A549 (cell line): ENCODE data around the gene SPP1. TPM values are rescaled to one million over a fixed set of nuclear protein-coding genes. Genes with fewer than 3 reads are reported as not detected.

Experiments
- ATAC-seq, 2 experiments: fragments of 200-7000 bp in 1 of 2; fragments of >200 bp in 1 of 2; cut with Nextera tagmentation in 1 of 2; cut with Tn5 transposase in 1 of 2; 3 replicates each; pipeline versions ENCODE4 v1.8.0 to v1.9.1; 2018 to 2020; ENCODE audit warnings: mild to moderate bottlenecking in 1 of 2, moderate library complexity in 1 of 2
- CTCF ChIA-PET: fragments of 300-600 bp; sonication (Branson Sonifier 250); formaldehyde crosslinking; extraction: SDS; loops from one replicate; lab custom pipeline; 2021; ENCODE audit warnings: antibody characterized with exemption, inconsistent platforms; lab: Yijun Ruan, JAX
- POLR2A ChIA-PET: fragments of 350-600 bp; formaldehyde crosslinking; extraction: SDS; loops from one replicate; lab custom pipeline; 2021; ENCODE audit warnings: antibody characterized with exemption, inconsistent platforms; lab: Yijun Ruan, JAX
- DNase-seq, 2 experiments: peaks; one replicate each; pipeline versions ENCODE4 v3.0.0 to v3.0.0-alpha.2; 2011 to 2016; ENCODE audit warnings: low read depth in 1 of 2, low spot score in 1 of 2
- FAIRE-seq: peaks from 2 replicates; lab custom pipeline; 2011; peaks lifted over from hg19 to GRCh38; lab: Jason Lieb, UNC
- H3K27ac ChIP-seq, 2 experiments: fragments of >200 bp; sonication (Bioruptor Twin); formaldehyde crosslinking; 3 replicates each; pipeline ENCODE4 v1.5.1; 2016 to 2017
- H3K4me1 ChIP-seq: fragments of >200 bp; sonication (Bioruptor Twin); formaldehyde crosslinking; 3 replicates; pipeline ENCODE4 v1.6.1; 2016
- H3K4me2 ChIP-seq: fragments of >200 bp; sonication (Bioruptor Twin); formaldehyde crosslinking; 3 replicates; pipeline ENCODE4 v1.6.1; 2016
- H3K4me3 ChIP-seq: fragments of >200 bp; sonication (Bioruptor Twin); formaldehyde crosslinking; 3 replicates; pipeline ENCODE4 v1.5.1; 2016
- H3K9me3 ChIP-seq: fragments of >200 bp; sonication (Bioruptor Twin); formaldehyde crosslinking; 3 replicates; pipeline ENCODE4 v1.6.1; 2016
- EHF ChIP-seq: fragments of 250-450 bp; sonication (Bioruptor Pico); IDR thresholded peaks from 2 replicates; pipeline ENCODE4 v1.5.0; 2020; ENCODE audit warnings: mild to moderate bottlenecking
- EHMT2 ChIP-seq: fragments of 200-600 bp; sonication (generic); IDR thresholded peaks from 2 replicates; pipeline ENCODE4 v1.6.1; 2016; ENCODE audit warnings: antibody characterized with exemption, low read depth, mild to moderate bottlenecking, moderate library complexity
- ESRRA ChIP-seq: fragments of 150-350 bp; IDR thresholded peaks from 2 replicates; pipeline ENCODE4 v1.6.1; 2014; ENCODE audit warnings: mild to moderate bottlenecking, low read length, borderline replicate concordance
- GATA3 ChIP-seq: IDR thresholded peaks from 2 replicates; pipeline ENCODE4 v1.6.1; 2012; ENCODE audit warnings: borderline replicate concordance
- HOXB5 ChIP-seq: fragments of 250-450 bp; sonication (Bioruptor Pico); IDR thresholded peaks from 2 replicates; pipeline ENCODE4 v1.5.0; 2020; ENCODE audit warnings: mild to moderate bottlenecking, moderate library complexity
- JUN ChIP-seq, 2 experiments: fragments of >200 bp; sonication (Bioruptor Twin); formaldehyde crosslinking; IDR thresholded peaks; 2 replicates in 1 of 2; 3 replicates in 1 of 2; pipeline ENCODE4 v1.6.1; 2016 to 2017
- KDM1A ChIP-seq: fragments of 200-600 bp; sonication (generic); IDR thresholded peaks from 2 replicates; pipeline ENCODE4 v1.6.1; 2016; ENCODE audit warnings: low read depth, mild to moderate bottlenecking
- KDM5A ChIP-seq: fragments of 200-600 bp; sonication (generic); IDR thresholded peaks from 2 replicates; pipeline ENCODE4 v1.6.1; 2016; ENCODE audit warnings: antibody characterized with exemption, mild to moderate bottlenecking
- MYC ChIP-seq: IDR thresholded peaks from 2 replicates; pipeline ENCODE4 v1.6.1; 2012; ENCODE audit warnings: mild to moderate bottlenecking, inconsistent platforms, low read length, improper control_type of control experiment, borderline replicate concordance
- NPAS2 ChIP-seq: fragments of 250-450 bp; sonication (Bioruptor Pico); IDR thresholded peaks from 2 replicates; pipeline ENCODE4 v1.8.0; 2022; ENCODE audit warnings: mild to moderate bottlenecking, moderate library complexity, borderline replicate concordance
- PHF8 ChIP-seq: fragments of 200-600 bp; sonication (generic); IDR thresholded peaks from 2 replicates; pipeline ENCODE4 v1.6.1; 2016; ENCODE audit warnings: low read depth, mild to moderate bottlenecking, antibody characterized with exemption, moderate library complexity, borderline replicate concordance
- POLR2AphosphoS2 ChIP-seq: conservative IDR thresholded peaks from 2 replicates; pipeline ENCODE4 v1.6.1; 2012; ENCODE audit warnings: low read length, improper control_type of control experiment, inconsistent platforms
- RFX5 ChIP-seq: fragments of 450-650 bp; IDR thresholded peaks from 2 replicates; pipeline ENCODE4 v1.7.1; 2014; ENCODE audit warnings: antibody characterized with exemption, mild to moderate bottlenecking, moderate library complexity
- SREBF2 ChIP-seq: fragments of 450-650 bp; IDR thresholded peaks from 2 replicates; pipeline ENCODE4 v1.6.1; 2014; ENCODE audit warnings: mild to moderate bottlenecking, moderate library complexity
- ZFP36 ChIP-seq: fragments of 450-650 bp; IDR thresholded peaks from 2 replicates; pipeline ENCODE4 v1.6.1; 2014; ENCODE audit warnings: borderline replicate concordance; ENCODE audit not compliant: partially characterized antibody
- WGBS: methylation state at CpG from one replicate; pipeline ENCODE4 v1.1.6; 2017; ENCODE audit errors: missing lambda C conversion rate; 5-methylcytosine and 5-hydroxymethylcytosine counted together
- polyA plus RNA-seq, 4 experiments: library from polyadenylated mRNA; depleted of rRNA in 3 of 4; stranded (reverse); fragments of >200 nt; fragmentation: RNase III in 1 of 4; extraction: RNeasy Plus Mini Kit Qiagen cat#74134 plus additional on column Dnase treatment in 1 of 4; gene quantifications; 2 replicates in 3 of 4; 3 replicates in 1 of 4; pipeline ENCODE4 v1.2.3, GENCODE V29; 2011 to 2017
- TF ChIP-seq, protein P1 (sequence below): fragments of >200 bp; sonication (Bioruptor Twin); formaldehyde crosslinking; IDR thresholded peaks from 3 replicates; pipeline ENCODE4 v1.5.1; 2016
- TF ChIP-seq, protein P2 (sequence below): fragments of 250-450 bp; sonication (Bioruptor Pico); IDR thresholded peaks from 2 replicates; pipeline ENCODE4 v1.5.0; 2021; ENCODE audit warnings: mild to moderate bottlenecking, moderate library complexity, borderline replicate concordance
- TF ChIP-seq, protein P3 (sequence below): IDR thresholded peaks from 2 replicates; pipeline ENCODE4 v1.6.1; 2012; ENCODE audit warnings: low read depth, borderline replicate concordance
- TF ChIP-seq, protein P4 (sequence below): IDR thresholded peaks from 2 replicates; pipeline ENCODE4 v1.6.1; 2012

The SPP1 gene
- polyA plus RNA-seq, 2 of the 4 experiments (the other 2 are of a cell fraction), result 226 to 415 TPM

DNA sequence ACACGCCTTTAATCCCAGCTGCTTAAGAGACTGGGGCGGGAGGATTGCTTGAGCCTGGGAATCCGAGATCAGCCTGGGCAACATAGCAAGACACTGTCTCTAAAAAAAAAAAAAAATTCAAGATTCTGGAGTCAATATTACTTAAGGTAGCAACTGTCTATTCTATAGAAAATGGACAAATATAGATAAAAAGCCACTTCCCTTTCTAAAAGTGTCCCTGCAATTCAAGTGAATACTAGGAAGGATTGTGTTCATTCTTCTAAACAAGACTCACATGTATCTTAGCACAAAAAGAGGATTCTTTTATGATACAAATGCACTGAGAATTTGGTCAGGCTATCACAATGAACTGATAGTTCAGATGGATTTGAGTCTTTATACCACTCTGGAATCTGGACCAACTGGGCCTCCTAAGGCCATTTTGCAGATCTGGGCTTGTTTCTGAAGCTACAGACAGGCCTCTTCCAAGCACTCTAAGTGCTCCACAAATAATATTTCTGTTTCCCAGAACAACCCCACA, 38.9 kb downstream of the SPP1 start:
- TF ChIP-seq MYC (no peak), EHF (CRISPR knock-in tag) (no peak), ESRRA (no peak), POLR2AphosphoS2 (no peak), SREBF2 (no peak), NPAS2 (CRISPR knock-in tag) (no peak), GATA3 (no peak), JUN (IDR thresholded peaks at IDR 0.05) (no peak)
- TF ChIP-seq, protein P1, sequence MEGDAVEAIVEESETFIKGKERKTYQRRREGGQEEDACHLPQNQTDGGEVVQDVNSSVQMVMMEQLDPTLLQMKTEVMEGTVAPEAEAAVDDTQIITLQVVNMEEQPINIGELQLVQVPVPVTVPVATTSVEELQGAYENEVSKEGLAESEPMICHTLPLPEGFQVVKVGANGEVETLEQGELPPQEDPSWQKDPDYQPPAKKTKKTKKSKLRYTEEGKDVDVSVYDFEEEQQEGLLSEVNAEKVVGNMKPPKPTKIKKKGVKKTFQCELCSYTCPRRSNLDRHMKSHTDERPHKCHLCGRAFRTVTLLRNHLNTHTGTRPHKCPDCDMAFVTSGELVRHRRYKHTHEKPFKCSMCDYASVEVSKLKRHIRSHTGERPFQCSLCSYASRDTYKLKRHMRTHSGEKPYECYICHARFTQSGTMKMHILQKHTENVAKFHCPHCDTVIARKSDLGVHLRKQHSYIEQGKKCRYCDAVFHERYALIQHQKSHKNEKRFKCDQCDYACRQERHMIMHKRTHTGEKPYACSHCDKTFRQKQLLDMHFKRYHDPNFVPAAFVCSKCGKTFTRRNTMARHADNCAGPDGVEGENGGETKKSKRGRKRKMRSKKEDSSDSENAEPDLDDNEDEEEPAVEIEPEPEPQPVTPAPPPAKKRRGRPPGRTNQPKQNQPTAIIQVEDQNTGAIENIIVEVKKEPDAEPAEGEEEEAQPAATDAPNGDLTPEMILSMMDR, result no peak
- TF ChIP-seq, protein P2, sequence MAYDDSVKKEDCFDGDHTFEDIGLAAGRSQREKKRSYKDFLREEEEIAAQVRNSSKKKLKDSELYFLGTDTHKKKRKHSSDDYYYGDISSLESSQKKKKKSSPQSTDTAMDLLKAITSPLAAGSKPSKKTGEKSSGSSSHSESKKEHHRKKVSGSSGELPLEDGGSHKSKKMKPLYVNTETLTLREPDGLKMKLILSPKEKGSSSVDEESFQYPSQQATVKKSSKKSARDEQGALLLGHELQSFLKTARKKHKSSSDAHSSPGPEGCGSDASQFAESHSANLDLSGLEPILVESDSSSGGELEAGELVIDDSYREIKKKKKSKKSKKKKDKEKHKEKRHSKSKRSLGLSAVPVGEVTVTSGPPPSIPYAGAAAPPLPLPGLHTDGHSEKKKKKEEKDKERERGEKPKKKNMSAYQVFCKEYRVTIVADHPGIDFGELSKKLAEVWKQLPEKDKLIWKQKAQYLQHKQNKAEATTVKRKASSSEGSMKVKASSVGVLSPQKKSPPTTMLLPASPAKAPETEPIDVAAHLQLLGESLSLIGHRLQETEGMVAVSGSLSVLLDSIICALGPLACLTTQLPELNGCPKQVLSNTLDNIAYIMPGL, result no peak
- ChIA-PET POLR2A (no interaction called here), CTCF (no interaction called here)
- Histone ChIP-seq H3K4me2 (no peak overlapping the region), H3K27ac (no peak overlapping the region), H3K4me3 (no peak overlapping the region), H3K4me1 (peaks cover 78% of the 10 kb centered on the region), H3K9me3 (no peaks in the 10 kb centered on the region)
- 90% methylated on average over 3 of the region's 3 CpGs for WGBS
- FAIRE-seq (no peak), ATAC-seq (no peak), DNase-seq (no peak)

DNA sequence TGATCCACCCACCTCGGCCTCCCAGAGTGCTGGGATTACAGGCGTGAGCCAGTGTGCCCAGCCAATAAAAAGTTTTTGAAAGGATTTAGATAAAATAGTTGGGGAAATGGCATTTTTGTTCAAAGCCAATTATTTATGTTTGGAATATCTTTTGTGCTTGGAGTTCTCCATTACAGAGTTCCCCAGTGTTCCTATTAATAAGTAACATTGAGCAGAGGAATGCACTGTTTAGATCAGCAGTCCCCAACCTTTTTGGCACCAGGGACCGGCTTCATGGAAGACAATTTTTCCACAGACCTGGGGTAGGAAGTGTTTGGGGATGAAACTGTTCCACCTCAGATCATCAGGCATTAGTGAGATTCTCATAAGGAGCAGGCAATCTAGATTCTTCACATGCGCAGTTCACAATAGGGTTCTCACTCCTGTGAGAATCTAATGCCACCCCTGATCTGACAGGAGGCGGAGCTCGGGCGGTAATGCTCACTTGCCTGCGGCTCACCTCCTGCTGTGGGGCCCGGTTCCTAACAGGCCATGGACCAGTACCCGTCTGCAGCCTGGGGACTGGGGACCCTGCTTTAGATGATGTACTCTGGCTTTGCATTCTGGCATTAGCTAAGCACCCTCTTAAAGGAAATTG, 40.3 kb downstream of the SPP1 start:
- Histone ChIP-seq H3K9me3 (no peaks in the 10 kb centered on the region), H3K4me3 (no peak overlapping the region), H3K4me2 (peak overlapping the region; percentile 30; the same call in 2 of the 3 replicates), H3K27ac (peak overlapping the region in 1 of 2 experiments; percentile 79; a peak in 1 of 6 replicates), H3K4me1 (peaks cover 69% of the 10 kb centered on the region)
- 91% methylated on average over 9 of the region's 10 CpGs for WGBS
- FAIRE-seq (no peak), ATAC-seq (no peak), DNase-seq (no peak)
- ChIA-PET POLR2A (no interaction called here), CTCF (interaction anchor here (1.6 kb wide), 1 partner anchor 11 kb away, joined by 3 read pairs; no protein-coding TSS in a partner anchor)
- no peak for TF ChIP-seq EHMT2
- no peak for TF ChIP-seq MYC
- TF ChIP-seq KDM1A, result no peak
- TF ChIP-seq, protein P3, sequence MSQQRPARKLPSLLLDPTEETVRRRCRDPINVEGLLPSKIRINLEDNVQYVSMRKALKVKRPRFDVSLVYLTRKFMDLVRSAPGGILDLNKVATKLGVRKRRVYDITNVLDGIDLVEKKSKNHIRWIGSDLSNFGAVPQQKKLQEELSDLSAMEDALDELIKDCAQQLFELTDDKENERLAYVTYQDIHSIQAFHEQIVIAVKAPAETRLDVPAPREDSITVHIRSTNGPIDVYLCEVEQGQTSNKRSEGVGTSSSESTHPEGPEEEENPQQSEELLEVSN, result no peak
- TF ChIP-seq PHF8, result no peak
- TF ChIP-seq, protein P4, sequence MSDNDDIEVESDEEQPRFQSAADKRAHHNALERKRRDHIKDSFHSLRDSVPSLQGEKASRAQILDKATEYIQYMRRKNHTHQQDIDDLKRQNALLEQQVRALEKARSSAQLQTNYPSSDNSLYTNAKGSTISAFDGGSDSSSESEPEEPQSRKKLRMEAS, result no peak
- TF ChIP-seq RFX5, result no peak
- TF ChIP-seq HOXB5 (CRISPR knock-in tag), result no peak
- no peak for TF ChIP-seq KDM5A
- no peak for TF ChIP-seq JUN (IDR thresholded peaks at IDR 0.05)
- TF ChIP-seq ZFP36, result no peak
- TF ChIP-seq GATA3, result no peak
